ENCODE results near the gene GANAB. TPM values are rescaled to one million over a fixed set of nuclear protein-coding genes. Genes with fewer than 3 reads are reported as not detected.
A peak's percentile ranks its signal among the peaks of the same experiment; 100 is the strongest.

The GANAB gene
- total and polyA plus RNA-seq, 2 of the 13 experiments (the other 11 are each of a cell fraction or from before 2014, with no cell fraction given) = 99.5 to 234 TPM

- TF ChIP-seq ZNF362 (CRISPR knock-in tag; IDR thresholded peaks at IDR 0.05; ENCODE audit: borderline replicate concordance) = no peak; the same call in 1 of the 2 replicates
- TF ChIP-seq PHF21A (CRISPR knock-in tag; IDR thresholded peaks at IDR 0.05) = peak; percentile 23; the same call in 1 of the 2 replicates
- no peak for TF ChIP-seq NR1H2 (CRISPR knock-in tag; IDR thresholded peaks at IDR 0.05; ENCODE audit: borderline replicate concordance, low read depth)
- TF ChIP-seq HNF4G (IDR thresholded peaks at IDR 0.05; ENCODE audit: borderline replicate concordance, low read depth, low read length) = peak; percentile 13; the same call in 1 of the 2 replicates
- TF ChIP-seq HNF4G (CRISPR knock-in tag; IDR thresholded peaks at IDR 0.05; ENCODE audit: borderline replicate concordance, low read depth) = peak; percentile 75; the same call in 1 of the 2 replicates
- TF ChIP-seq ZNF501 (CRISPR knock-in tag; IDR thresholded peaks at IDR 0.05) = peak; percentile 78; the same call in 1 of the 2 replicates
- no peak; the same call in 1 of the 2 replicates for TF ChIP-seq RARA (CRISPR knock-in tag; IDR thresholded peaks at IDR 0.05)
- no peak for TF ChIP-seq TRAFD1 (CRISPR knock-in tag; IDR thresholded peaks at IDR 0.05; ENCODE audit: borderline replicate concordance)
- TF ChIP-seq MIER3 (CRISPR knock-in tag; IDR thresholded peaks at IDR 0.05; ENCODE audit: borderline replicate concordance) = no peak; the same call in 1 of the 2 replicates
- no peak for TF ChIP-seq ZNF800 (CRISPR knock-in tag; IDR thresholded peaks at IDR 0.05)
- no peak for TF ChIP-seq NR3C1 (CRISPR knock-in tag; IDR thresholded peaks at IDR 0.05)
- TF ChIP-seq ATM (IDR thresholded peaks at IDR 0.05; ENCODE audit: borderline replicate concordance) = no peak
- TF ChIP-seq PHF5A (CRISPR knock-in tag; IDR thresholded peaks at IDR 0.05; ENCODE audit: low read depth, unreplicated experiment) = no peak
- TF ChIP-seq GABPB1 (CRISPR knock-in tag; IDR thresholded peaks at IDR 0.05) = peak; percentile 92
- no peak for TF ChIP-seq NFKB2 (CRISPR knock-in tag; IDR thresholded peaks at IDR 0.05; ENCODE audit: borderline replicate concordance)
- TF ChIP-seq ZBTB26 (CRISPR knock-in tag; IDR thresholded peaks at IDR 0.05; ENCODE audit: borderline replicate concordance) = no peak
- TF ChIP-seq ELF1 (CRISPR knock-in tag; IDR thresholded peaks at IDR 0.05) = peak; percentile 83
- TF ChIP-seq HNRNPUL1 (IDR thresholded peaks at IDR 0.05; ENCODE audit: low read depth, low read length) = no peak
- no peak for TF ChIP-seq CREB3 (CRISPR knock-in tag; IDR thresholded peaks at IDR 0.05)
- no peak for TF ChIP-seq ZNF296 (CRISPR knock-in tag; conservative IDR thresholded peaks at IDR 0.05)
- no peak for TF ChIP-seq ZNF780A (CRISPR knock-in tag; IDR thresholded peaks at IDR 0.05)
- TF ChIP-seq RORA (CRISPR knock-in tag; IDR thresholded peaks at IDR 0.05) = no peak
- peak; percentile 84 for TF ChIP-seq ZNF777 (CRISPR knock-in tag; IDR thresholded peaks at IDR 0.05)
These were observed 25.4 kb upstream of the GANAB start, which contains the start of the genes LBHD1 and UQCC3 (continued) for GRCh38 chr11:62671608-62672389.
